ENCODE measurements around the gene BDKRB2. TPM values are rescaled to one million over a fixed set of nuclear protein-coding genes. Genes with fewer than 3 reads are reported as not detected.

Gene BDKRB2
- total RNA-seq, 1 experiment from 2014 or later: not detected

DNA sequence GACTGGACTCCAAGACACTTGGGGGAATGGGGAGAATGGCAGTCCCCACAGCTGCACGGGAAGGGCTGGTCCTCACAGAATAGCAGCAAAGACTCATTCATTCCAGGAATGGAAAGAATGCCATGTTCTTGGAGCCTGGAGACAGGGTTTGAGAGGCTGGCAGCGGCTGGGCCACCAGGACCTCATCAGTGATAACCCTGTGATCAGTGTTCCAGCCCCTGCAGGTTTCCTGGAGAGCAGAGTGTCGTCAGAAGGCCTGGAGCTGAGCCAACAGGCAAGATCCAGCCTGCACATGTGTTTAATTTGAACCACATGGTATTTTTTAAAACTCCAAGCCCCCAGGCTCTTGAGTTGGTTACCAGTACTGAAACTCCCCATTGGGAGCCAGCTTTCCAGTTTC is 62.7 kb downstream of the BDKRB2 start:
- DNase-seq (ENCODE audit: extremely low read depth, low read depth): no peak

- no peak for DNase-seq (ENCODE audit: extremely low read depth, low read depth)
Measured at GRCh38 chr14:96267916-96268315, 63.3 kb downstream of the BDKRB2 start.

DNA sequence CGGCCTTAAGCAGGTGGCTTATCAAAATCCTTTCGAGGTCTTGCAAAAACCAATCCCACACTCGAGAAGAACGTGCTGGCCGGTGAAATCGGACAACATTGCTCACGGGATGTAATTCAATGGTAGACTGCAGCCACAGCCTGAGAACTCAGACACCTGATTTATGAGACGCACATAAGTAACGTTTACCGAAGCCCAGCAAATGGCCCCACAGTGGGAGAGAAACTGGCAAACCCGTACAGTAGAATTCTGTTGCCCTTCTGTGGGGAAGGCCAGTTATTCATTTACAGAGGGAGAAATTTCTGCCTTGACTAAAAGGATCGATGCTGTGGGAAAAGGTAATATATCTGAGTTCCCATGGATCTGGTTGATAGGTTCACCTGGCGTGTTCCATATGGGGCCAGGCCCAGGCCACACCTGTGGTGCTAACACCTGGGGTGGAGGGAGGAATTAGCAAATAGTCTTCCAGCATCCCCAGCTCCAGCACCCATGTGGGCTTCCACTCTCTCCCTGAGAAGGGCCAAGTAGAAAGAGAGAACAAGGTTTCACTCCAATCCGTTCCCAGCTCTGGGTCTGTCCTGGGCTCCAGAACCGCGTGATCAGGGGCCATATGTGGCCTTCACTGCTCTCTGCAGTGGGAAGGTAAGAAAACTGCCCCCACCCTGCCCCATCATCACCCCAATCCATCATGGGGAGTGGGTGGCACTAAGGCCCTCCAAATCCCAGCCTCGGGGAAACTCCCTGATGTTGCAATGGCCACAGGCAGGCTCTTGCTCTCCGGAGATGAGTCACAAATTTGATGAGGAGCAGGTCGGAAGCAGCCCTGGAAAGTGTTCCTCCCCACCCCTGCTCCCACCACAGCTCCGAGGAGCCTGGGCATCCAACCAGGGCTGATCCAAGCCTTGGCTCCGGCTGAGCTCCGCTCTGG is 64.1 kb downstream of the BDKRB2 start:
- no peak for DNase-seq (ENCODE audit: extremely low read depth, low read depth)

- DNase-seq (ENCODE audit: extremely low read depth, low read depth): no peak
Measured at GRCh38 chr14:96269359-96269710, 64.7 kb downstream of the BDKRB2 start.

DNA sequence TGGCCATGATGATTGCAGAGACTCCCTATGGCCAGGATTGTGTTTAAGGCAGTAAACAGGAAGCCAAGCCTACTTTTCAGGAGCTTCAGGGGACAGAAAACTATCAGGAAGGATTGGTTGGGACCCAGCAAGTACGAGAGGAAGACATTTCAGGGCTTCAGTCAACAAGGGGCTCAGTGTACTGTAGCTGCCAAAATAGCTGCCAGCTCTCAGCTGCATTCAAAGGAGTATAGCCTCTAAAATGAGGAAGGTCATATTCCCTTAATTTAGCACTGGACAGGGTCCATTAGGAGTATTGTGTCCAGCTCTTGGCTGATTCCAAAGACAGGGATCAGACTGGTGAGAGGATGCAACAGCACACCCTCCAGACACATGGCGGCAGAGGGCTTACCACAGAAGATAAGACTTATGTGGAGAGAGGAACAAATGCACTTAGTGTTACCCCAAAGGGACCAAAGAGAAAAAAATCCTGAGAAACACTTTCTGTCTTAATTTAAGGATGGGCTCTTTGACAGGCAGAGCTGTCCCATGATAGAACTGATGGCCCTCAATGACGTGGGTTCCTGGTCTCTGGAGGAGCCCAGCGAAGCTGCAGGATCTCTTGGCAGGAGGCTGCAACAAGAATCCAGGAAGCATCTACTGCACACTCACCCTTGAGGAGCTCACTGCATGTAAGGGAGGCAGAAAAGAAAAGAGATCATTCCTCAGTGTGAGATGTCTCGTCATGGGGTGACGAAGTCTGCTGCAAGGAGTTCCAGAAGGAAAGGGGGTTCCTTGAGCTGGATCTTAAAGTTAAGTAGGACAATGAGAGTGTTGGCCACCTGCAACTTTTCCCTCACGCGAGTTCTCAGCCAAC is 66.2 kb downstream of the BDKRB2 start:
- DNase-seq (ENCODE audit: extremely low read depth, low read depth): no peak

DNA sequence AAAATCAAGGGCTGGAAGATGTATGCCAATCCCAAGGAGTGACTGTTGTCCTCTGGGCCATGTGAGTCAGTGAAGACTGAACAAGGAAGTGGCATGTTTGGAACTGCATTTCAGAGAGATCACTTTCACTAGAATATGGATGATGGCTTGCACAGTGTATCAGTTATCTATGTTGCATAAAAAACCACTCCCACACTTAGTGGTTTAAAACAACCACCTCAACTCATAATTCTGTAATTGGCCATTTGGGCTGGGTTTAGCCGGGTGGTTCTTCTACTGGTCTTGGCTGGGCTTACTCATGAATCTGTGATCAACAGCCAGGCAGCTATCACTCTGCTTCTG is 66.8 kb downstream of the BDKRB2 start:
- no peak for DNase-seq (ENCODE audit: extremely low read depth, low read depth)

DNA sequence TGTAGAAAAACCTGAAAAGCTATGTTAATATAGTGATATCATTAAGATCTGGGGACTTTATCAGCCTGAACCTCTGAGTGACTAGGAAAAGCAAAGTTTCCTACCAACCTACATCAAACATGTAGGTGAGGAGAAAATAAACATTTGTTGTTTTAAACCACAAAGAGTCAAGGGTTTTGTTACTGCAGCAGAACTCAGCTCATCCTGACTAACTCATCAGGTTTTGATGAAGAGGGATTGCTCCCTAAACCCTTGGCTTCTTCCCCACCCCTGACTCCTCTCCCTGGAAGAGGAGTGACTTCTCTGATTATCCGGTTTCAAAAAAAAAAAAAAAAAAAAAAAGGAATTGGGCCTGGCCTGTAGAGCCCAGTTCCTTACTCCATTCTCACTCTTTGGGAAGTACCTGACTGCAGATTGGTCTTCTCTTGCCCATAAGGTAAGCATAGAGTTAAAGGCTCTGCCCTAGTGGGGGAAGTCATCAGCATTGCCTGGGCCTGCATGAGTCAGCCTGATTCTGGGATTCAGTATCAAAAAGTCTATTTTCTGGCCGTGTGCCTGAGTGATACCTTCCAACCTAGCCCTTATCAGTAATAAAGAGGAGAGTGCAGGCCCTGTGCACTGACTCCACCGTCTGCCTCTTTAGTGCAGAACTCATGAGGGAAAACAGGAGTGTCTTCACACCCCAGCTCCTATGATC is 68.3 kb downstream of the BDKRB2 start:
- no peak for DNase-seq (ENCODE audit: extremely low read depth, low read depth)

- DNase-seq (ENCODE audit: extremely low read depth, low read depth): no peak
Measured at GRCh38 chr14:96273629-96274028, 69.0 kb downstream of the BDKRB2 start.

- no peak for DNase-seq (ENCODE audit: extremely low read depth, low read depth)
Measured at GRCh38 chr14:96274122-96274521, 69.5 kb downstream of the BDKRB2 start.

GRCh38 chr14:96274543-96274942 is 69.9 kb downstream of the BDKRB2 start:
- no peak for DNase-seq (ENCODE audit: extremely low read depth, low read depth)

DNA sequence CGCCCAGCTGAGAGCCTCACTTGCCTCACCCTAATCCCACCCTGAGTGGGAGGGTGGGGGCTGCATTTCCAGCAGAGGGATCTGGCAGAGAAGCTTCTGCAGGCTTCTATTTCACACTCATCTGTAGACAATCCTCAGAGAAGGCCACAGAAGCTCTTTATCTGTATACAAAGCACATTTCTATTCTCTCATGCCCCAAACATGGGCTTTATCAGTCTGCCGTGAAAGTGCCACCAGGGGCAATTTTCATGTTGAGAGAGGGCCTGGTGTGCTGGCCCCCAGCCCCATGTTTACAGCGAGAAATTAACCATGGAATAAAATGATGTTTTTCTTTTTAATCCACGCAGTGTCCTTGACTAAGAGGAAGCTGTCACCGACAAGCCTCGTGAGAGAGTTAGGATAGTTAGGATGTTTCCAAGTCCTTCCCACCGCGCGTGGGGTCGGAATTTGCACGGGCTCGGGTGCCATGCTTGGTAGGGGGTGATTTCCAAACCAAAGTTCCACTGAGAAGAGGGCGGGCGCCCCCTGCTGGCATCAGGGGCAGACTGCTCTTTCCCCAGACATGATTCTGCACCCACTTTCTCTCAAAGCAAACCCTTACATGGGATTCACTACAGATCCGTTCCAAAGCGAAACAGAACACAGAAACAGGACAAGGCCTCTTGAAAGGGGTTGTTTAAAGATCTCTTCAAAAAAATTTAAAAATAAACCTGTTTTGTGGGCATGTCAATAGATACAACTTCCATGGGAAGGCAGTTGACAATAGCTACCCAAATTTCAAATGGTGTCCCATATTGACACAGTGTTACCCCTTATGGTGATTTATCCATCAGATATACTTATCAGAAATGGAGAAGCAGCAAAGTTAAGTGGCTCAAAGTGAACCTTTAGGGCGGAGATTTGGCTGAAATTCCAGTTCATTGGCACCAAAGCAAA is 70.8 kb downstream of the BDKRB2 start:
- peak; percentile 41 for DNase-seq (ENCODE audit: extremely low read depth, low read depth)

DNA sequence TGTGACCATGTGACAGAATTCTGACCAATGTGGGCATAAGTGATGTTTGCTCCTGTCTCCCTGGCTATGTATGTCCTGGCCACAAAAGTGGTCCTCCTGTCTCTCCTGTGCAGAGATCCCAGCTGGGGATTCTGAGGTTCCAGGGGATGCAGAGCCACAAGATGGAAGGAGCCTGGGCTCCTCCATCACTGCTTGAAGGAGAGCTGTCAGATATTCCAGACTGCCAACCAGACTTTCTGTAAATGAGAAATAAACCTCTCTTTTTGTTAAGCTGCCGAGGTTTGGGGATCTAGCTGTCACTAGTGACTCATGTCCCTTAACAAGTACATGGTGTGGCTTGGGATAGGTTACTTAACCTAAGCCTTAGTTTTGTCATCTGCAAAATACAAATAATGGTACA is 73.3 kb downstream of the BDKRB2 start:
- DNase-seq (ENCODE audit: extremely low read depth, low read depth): no peak

DNA sequence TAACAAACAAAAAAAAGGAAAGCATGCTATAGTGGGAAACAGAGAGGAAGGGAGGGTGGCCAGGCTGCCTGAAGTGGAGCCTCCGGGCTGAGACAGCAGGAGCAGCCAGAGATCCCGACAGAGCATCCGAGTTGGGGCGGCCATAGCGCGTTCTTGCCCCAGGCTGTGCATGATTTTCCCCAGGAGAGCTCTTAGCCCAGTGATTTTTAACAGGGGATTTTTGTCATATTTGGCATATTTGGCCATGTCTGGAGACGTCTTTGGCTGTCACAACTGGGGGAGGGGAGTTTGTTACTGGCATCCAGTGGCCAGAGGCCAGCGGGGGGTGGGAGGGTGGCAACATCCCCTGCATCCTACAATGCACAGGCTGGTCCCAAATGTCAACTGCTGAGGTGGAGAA is 74.9 kb downstream of the BDKRB2 start:
- no peak for DNase-seq (ENCODE audit: extremely low read depth, low read depth)

GRCh38 chr14:96280104-96280503 is 75.5 kb downstream of the BDKRB2 start:
- DNase-seq (ENCODE audit: extremely low read depth, low read depth): no peak

DNA sequence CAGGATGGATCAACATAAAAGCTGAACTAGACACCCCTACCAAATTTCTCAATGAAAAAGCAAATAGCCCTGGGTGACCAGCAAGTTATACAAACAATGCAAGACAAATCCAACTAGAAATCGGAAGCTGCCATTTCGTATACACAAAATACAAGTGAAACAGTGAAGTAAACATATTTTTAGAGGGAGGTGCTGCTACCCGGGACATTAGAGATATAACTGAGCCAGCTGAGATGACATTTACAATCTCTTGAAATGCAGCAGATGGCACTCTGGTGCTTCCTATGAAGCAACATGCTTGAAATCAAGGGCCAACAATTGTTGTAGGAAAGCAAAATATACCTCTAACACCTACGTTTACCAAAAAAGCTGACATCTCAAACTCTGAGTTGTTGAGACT is 76.8 kb downstream of the BDKRB2 start:
- peak; percentile 11 for DNase-seq (ENCODE audit: extremely low read depth, low read depth)

DNA sequence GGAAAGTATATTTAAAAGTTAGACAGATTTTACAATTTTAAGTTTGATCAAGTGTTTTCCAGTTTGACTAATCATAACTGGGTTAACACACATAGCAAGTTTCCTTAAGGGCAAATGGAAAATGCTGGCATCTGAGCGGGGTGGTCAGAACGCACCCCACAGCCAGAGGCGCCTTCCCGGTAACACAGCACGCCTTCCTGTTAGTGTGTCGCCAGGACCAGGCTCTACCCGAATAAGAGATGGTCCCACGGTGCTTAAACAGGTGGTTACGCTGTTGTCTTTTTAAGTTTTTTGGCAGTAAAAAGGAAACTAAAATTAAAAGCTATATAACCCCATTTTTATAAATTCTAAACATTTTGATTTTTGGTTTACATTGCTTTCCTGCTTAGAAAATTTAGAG is 79.4 kb downstream of the BDKRB2 start:
- DNase-seq (ENCODE audit: extremely low read depth, low read depth): no peak

GRCh38 chr14:96284430-96284829 is 79.8 kb downstream of the BDKRB2 start:
- DNase-seq (ENCODE audit: extremely low read depth, low read depth): no peak

DNA sequence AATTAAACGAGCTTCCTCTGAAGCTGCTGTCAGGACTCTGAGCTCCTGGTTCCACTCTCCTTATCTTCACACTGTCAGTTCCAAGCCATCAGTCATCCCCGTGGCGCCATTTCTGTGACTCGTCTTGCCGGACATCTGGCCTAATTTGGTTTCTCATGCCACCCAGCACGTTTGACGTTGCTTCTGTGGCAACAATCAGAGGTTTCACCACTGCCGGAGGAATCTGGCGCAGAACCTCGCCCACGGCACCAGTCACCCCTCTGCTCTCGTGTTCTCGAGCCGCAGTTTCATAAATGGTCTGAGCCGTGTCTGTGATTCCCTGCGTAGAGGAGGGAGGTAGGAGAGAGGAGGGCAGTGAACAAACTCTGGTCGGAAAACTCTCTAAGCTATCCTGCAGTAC is 81.0 kb downstream of the BDKRB2 start:
- no peak for DNase-seq (ENCODE audit: extremely low read depth, low read depth)

GRCh38 chr14:96286251-96286650 is 81.6 kb downstream of the BDKRB2 start:
- no peak for DNase-seq (ENCODE audit: extremely low read depth, low read depth)

- no peak for DNase-seq (ENCODE audit: extremely low read depth, low read depth)
Measured at GRCh38 chr14:96287856-96288255, 83.2 kb downstream of the BDKRB2 start.
